OCI-LY1 (cell line): Measurements from ENCODE around the gene TLL2.

Source experiments
- H2AFZ ChIP-seq: fragments of 200-600 bp; sonication (generic), shearing (Covaris generic); 2 replicates; pipeline ENCODE4 v1.6.0; 2014; ENCODE audit warnings: antibody characterized with exemption, mild to moderate bottlenecking, low read length
- H3F3A ChIP-seq: fragments of 200-600 bp; sonication (generic), shearing (Covaris generic); 2 replicates; pipeline ENCODE4 v1.6.0; 2014; ENCODE audit warnings: mild to moderate bottlenecking, antibody characterized with exemption, low read length, moderate library complexity; ENCODE audit not compliant: insufficient read depth
- H3K27ac ChIP-seq: fragments of 200-600 bp; sonication (generic); 2 replicates; pipeline ENCODE4 v1.5.1; 2014; ENCODE audit warnings: low read length, mixed run types, mild to moderate bottlenecking, low read depth; ENCODE audit not compliant: poor library complexity, severe bottlenecking
- H3K27me3 ChIP-seq: fragments of 200-600 bp; sonication (generic); 2 replicates; pipeline ENCODE4 v1.6.0; 2014; ENCODE audit warnings: antibody characterized with exemption, mild to moderate bottlenecking, low read length, moderate library complexity; ENCODE audit not compliant: insufficient read depth
- H3K36me3 ChIP-seq: fragments of 200-600 bp; sonication (generic); 2 replicates; pipeline ENCODE4 v1.6.1; 2014; ENCODE audit warnings: mild to moderate bottlenecking, antibody characterized with exemption, low read length, moderate library complexity, mixed read lengths; ENCODE audit not compliant: insufficient read depth
- H3K4me1 ChIP-seq: fragments of 200-600 bp; sonication (generic); 2 replicates; pipeline ENCODE4 v1.5.1; 2014; ENCODE audit warnings: mild to moderate bottlenecking, low read length, moderate library complexity; ENCODE audit not compliant: insufficient read depth, severe bottlenecking
- H3K4me2 ChIP-seq: fragments of 200-600 bp; sonication (generic), shearing (Covaris generic); 2 replicates; pipeline ENCODE4 v1.6.1; 2014; ENCODE audit warnings: low read length
- H3K4me3 ChIP-seq: fragments of 200-600 bp; sonication (generic); 2 replicates; pipeline ENCODE4 v1.5.1; 2014; ENCODE audit warnings: low read length, low read depth, mild to moderate bottlenecking, mixed read lengths; ENCODE audit not compliant: poor library complexity, severe bottlenecking
- H3K79me2 ChIP-seq: fragments of 200-600 bp; shearing (Covaris generic); 2 replicates; pipeline ENCODE4 v1.6.1; 2016; ENCODE audit warnings: mixed run types, low read length, mixed read lengths; ENCODE audit not compliant: insufficient read depth
- H3K9ac ChIP-seq: fragments of 200-600 bp; sonication (generic), shearing (Covaris generic); 2 replicates; pipeline ENCODE4 v1.6.1; 2014; ENCODE audit warnings: mild to moderate bottlenecking, low read length, mixed read lengths
- H3K9me2 ChIP-seq: fragments of 200-600 bp; sonication (generic), shearing (Covaris generic); 2 replicates; pipeline ENCODE4 v1.6.1; 2014; ENCODE audit warnings: low read depth, mild to moderate bottlenecking, low read length, mixed read lengths
- H3K9me3 ChIP-seq: fragments of 200-600 bp; shearing (Covaris generic); 2 replicates; pipeline ENCODE4 v1.6.1; 2014; ENCODE audit warnings: low read length, mixed read lengths
- H4K20me1 ChIP-seq: fragments of 200-600 bp; sonication (generic), shearing (Covaris generic); 2 replicates; pipeline ENCODE4 v1.6.0; 2016; ENCODE audit warnings: mild to moderate bottlenecking, low read length; ENCODE audit not compliant: insufficient read depth
- EZH2 ChIP-seq: fragments of 200-600 bp; sonication (generic), shearing (Covaris generic); IDR thresholded peaks from 2 replicates; pipeline ENCODE4 v1.8.0; 2017; ENCODE audit warnings: borderline replicate concordance, mixed run types, mild to moderate bottlenecking, antibody characterized with exemption, low read length, moderate library complexity, mixed read lengths
- TF ChIP-seq, protein P1 (sequence below): fragments of 200-600 bp; sonication (generic), shearing (Covaris generic); IDR thresholded peaks from 2 replicates; pipeline ENCODE4 v1.5.1; 2017; ENCODE audit warnings: mild to moderate bottlenecking, antibody characterized with exemption, low read length, moderate library complexity, mixed read lengths

Gene TLL2

DNA sequence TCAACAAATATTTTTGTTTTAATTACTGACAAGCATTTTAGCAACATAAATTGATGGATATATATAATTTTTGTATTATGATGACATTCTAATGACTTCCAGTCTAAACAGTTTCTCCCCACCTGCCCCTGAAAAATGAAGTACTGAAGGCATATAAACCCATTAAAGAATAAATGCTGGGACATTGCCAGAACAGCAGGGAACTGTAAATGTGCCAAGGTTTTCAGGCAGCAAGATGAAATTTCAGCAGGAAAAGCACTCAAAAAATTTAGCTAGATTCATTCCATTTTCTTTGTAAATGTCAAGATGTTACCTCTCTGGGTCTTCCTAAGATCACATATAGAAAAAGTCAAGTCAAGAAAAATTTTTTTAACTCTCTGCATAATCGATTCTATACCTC lies 11.0 kb upstream of the TLL2 start:
- H3F3A ChIP-seq: no peaks in the 10 kb centered on the region
- TF ChIP-seq, protein P1, sequence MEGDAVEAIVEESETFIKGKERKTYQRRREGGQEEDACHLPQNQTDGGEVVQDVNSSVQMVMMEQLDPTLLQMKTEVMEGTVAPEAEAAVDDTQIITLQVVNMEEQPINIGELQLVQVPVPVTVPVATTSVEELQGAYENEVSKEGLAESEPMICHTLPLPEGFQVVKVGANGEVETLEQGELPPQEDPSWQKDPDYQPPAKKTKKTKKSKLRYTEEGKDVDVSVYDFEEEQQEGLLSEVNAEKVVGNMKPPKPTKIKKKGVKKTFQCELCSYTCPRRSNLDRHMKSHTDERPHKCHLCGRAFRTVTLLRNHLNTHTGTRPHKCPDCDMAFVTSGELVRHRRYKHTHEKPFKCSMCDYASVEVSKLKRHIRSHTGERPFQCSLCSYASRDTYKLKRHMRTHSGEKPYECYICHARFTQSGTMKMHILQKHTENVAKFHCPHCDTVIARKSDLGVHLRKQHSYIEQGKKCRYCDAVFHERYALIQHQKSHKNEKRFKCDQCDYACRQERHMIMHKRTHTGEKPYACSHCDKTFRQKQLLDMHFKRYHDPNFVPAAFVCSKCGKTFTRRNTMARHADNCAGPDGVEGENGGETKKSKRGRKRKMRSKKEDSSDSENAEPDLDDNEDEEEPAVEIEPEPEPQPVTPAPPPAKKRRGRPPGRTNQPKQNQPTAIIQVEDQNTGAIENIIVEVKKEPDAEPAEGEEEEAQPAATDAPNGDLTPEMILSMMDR: no peak
- TF ChIP-seq EZH2: no peak
- no peaks in the 10 kb centered on the region for H3K4me1 ChIP-seq
- H3K4me2 ChIP-seq: no peak overlapping the region
- H3K27me3 ChIP-seq: no peaks in the 10 kb centered on the region
- H3K36me3 ChIP-seq: peaks cover 53% of the 10 kb centered on the region
- H3K9ac ChIP-seq: no peak overlapping the region
- no peaks in the 10 kb centered on the region for H3K79me2 ChIP-seq
- no peak overlapping the region for H2AFZ ChIP-seq
- H3K4me3 ChIP-seq: no peak overlapping the region
- no peaks in the 10 kb centered on the region for H4K20me1 ChIP-seq
- no peaks in the 10 kb centered on the region for H3K9me3 ChIP-seq
- no peaks in the 10 kb centered on the region for H3K9me2 ChIP-seq
- H3K27ac ChIP-seq: no peak overlapping the region

DNA sequence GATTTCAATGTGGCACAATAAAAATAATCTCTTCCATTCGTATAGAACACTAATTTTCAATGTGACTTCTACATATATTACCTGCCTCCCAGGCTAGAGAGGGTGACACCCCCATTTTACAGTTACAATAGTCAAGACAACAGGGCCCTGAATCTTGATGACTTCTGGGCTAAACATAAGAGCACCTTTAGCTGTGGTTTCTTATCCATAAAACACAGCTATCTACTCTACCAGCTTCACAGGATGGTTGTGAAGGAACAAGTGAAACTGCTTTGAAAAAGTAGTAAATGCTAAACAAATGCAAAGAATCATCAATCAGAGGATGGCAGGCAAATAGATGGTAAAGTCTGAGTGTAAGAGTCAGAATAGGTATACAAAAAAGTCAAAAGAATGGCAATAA lies 3.6 kb upstream of the TLL2 start:
- TF ChIP-seq, protein P1: no peak
- TF ChIP-seq EZH2: no peak
- Histone ChIP-seq H2AFZ (no peak overlapping the region), H4K20me1 (no peaks in the 10 kb centered on the region), H3K9ac (no peak overlapping the region), H3F3A (no peaks in the 10 kb centered on the region), H3K9me2 (no peaks in the 10 kb centered on the region), H3K36me3 (peaks cover 20% of the 10 kb centered on the region), H3K27me3 (no peaks in the 10 kb centered on the region), H3K4me2 (no peak overlapping the region), H3K4me3 (no peak overlapping the region), H3K9me3 (no peaks in the 10 kb centered on the region), H3K27ac (no peak overlapping the region), H3K79me2 (no peaks in the 10 kb centered on the region), H3K4me1 (peaks cover 18% of the 10 kb centered on the region)

DNA sequence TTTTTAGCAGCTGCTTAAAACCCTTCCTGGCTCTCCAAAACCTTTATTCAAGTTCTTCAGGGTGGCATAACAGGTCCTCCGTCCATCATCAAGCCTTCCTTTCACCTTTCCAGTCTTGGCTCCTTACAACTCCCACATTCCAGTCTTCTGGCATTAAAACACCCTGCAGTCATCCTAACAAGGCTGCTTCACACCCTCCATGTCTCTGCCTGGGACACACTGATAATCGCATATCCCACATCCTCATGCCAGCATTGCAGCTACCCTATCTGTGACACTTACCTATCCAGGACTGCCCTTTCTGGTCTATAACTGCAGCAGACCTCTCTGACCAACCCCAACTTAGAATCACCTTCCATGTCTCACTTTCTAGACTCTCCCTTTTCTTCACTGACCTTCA lies 2.6 kb upstream of the TLL2 start:
- peaks cover 18% of the 10 kb centered on the region for H3K4me1 ChIP-seq
- no peak overlapping the region for H3K27ac ChIP-seq
- no peaks in the 10 kb centered on the region for H3K79me2 ChIP-seq
- H4K20me1 ChIP-seq: no peaks in the 10 kb centered on the region
- H3K9me2 ChIP-seq: no peaks in the 10 kb centered on the region
- H3K4me3 ChIP-seq: no peak overlapping the region
- no peak overlapping the region for H3K4me2 ChIP-seq
- TF ChIP-seq, protein P1: no peak
- no peak for TF ChIP-seq EZH2
- H3K9me3 ChIP-seq: no peaks in the 10 kb centered on the region
- no peak overlapping the region for H3K9ac ChIP-seq
- H2AFZ ChIP-seq: no peak overlapping the region
- no peaks in the 10 kb centered on the region for H3F3A ChIP-seq
- H3K36me3 ChIP-seq: peaks cover 14% of the 10 kb centered on the region; the same call in 1 of the 2 replicates
- H3K27me3 ChIP-seq: no peaks in the 10 kb centered on the region
